Skeletal muscle tissue (tissue), 4 donors: ENCODE results near the gene KCNF1. TPM values are rescaled to one million over a fixed set of nuclear protein-coding genes. Genes with fewer than 3 reads are reported as not detected.

Experiments used
- H3K27ac ChIP-seq: one replicate; pipeline ENCODE4 v1.7.0; 2013; ENCODE audit warnings: mild to moderate bottlenecking, low read depth, low read length, inconsistent platforms
- H3K27me3 ChIP-seq, 3 donors: one replicate each; pipeline ENCODE4 v1.7.0; 2013; ENCODE audit warnings: low read length in 3 of 3; ENCODE audit not compliant: control insufficient read depth in 3 of 3, insufficient read depth in 3 of 3
- H3K36me3 ChIP-seq, 3 donors: one replicate each; pipeline ENCODE4 v1.7.0; 2013; ENCODE audit warnings: low read length in 3 of 3; ENCODE audit not compliant: control insufficient read depth in 3 of 3, insufficient read depth in 3 of 3
- H3K4me1 ChIP-seq, 3 donors: one replicate each; pipeline ENCODE4 v1.7.0; 2013; ENCODE audit warnings: low read length in 3 of 3, mild to moderate bottlenecking in 3 of 3; ENCODE audit not compliant: control insufficient read depth in 3 of 3, insufficient read depth in 3 of 3
- H3K4me3 ChIP-seq, 3 donors: one replicate each; pipeline ENCODE4 v1.7.0; 2013; ENCODE audit warnings: low read length in 3 of 3
- H3K9ac ChIP-seq, 3 donors: one replicate each; pipeline ENCODE4 v1.7.0; 2013; ENCODE audit warnings: low read length in 3 of 3, mild to moderate bottlenecking in 3 of 3, moderate library complexity in 2 of 3, low read depth in 1 of 3
- H3K9me3 ChIP-seq, 3 donors: one replicate each; pipeline ENCODE4 v1.7.0; 2013; ENCODE audit warnings: low read length in 3 of 3; ENCODE audit not compliant: control insufficient read depth in 3 of 3
- total RNA-seq: library from RNA; depleted of rRNA; stranded (reverse); fragments of >200 nt; gene quantifications from one replicate; pipeline ENCODE4 v1.2.3, GENCODE V29; 2014
- donor health status: Osteomylitis.

KCNF1 gene
- total RNA-seq = 1.6 TPM

GRCh38 chr2:10911291-10912075, at the start of gene KCNF1:
Gene KCNF1, plus strand, starts transcription at chr2:10911934. Its CDS starts 493 bp downstream, at chr2:10912427.
- Histone ChIP-seq H3K36me3 (no peaks in the 10 kb centered on the region), H3K4me1 (peaks cover 0 to 14% (median 7%) of the 10 kb centered on the region in 3 donors), H3K27ac (no peak within 1 kb of the TSS), H3K9ac (no peak within 1 kb of the TSS), H3K27me3 (peaks cover 46 to 53% (median 47%) of the 10 kb centered on the region in 3 donors), H3K9me3 (no peaks in the 10 kb centered on the region), H3K4me3 (peak within 1 kb of the TSS in 1 of 3 donors; percentile 29)

GRCh38 chr2:10862330-10862729, 49.4 kb upstream of the KCNF1 start:
- no peaks in the 10 kb centered on the region for H3K36me3 ChIP-seq
- no peak overlapping the region for H3K27ac ChIP-seq
- H3K4me1 ChIP-seq = peaks cover 8 to 29% (median 19%) of the 10 kb centered on the region in 3 donors
- H3K9me3 ChIP-seq = peaks cover 0 to 2% (median 0%) of the 10 kb centered on the region in 3 donors
- H3K4me3 ChIP-seq = no peak overlapping the region
- H3K27me3 ChIP-seq = peaks cover 0 to 12% (median 0%) of the 10 kb centered on the region in 3 donors
- H3K9ac ChIP-seq = no peak overlapping the region

- Histone ChIP-seq H3K4me3 (no peak overlapping the region), H3K4me1 (peaks cover 8 to 34% (median 24%) of the 10 kb centered on the region in 3 donors), H3K36me3 (no peaks in the 10 kb centered on the region), H3K9me3 (peaks cover 0 to 2% (median 0%) of the 10 kb centered on the region in 3 donors), H3K27me3 (peaks cover 0 to 12% (median 0%) of the 10 kb centered on the region in 3 donors), H3K9ac (no peak overlapping the region), H3K27ac (no peak overlapping the region)
Observed at GRCh38 chr2:10863047-10863446, 48.7 kb upstream of the KCNF1 start.

- Histone ChIP-seq H3K4me1 (peaks cover 14 to 42% (median 30%) of the 10 kb centered on the region in 3 donors), H3K27ac (no peak overlapping the region), H3K4me3 (no peak overlapping the region), H3K36me3 (no peaks in the 10 kb centered on the region), H3K9ac (no peak overlapping the region), H3K9me3 (peaks cover 0 to 2% (median 0%) of the 10 kb centered on the region in 3 donors), H3K27me3 (peaks cover 0 to 12% (median 0%) of the 10 kb centered on the region in 3 donors)
Observed at GRCh38 chr2:10863837-10864236, 47.9 kb upstream of the KCNF1 start.

- Histone ChIP-seq H3K4me1 (peaks cover 18 to 46% (median 34%) of the 10 kb centered on the region in 3 donors), H3K9me3 (peaks cover 0 to 2% (median 0%) of the 10 kb centered on the region in 3 donors), H3K4me3 (no peak overlapping the region), H3K27me3 (peaks cover 0 to 12% (median 0%) of the 10 kb centered on the region in 3 donors), H3K9ac (no peak overlapping the region), H3K36me3 (no peaks in the 10 kb centered on the region), H3K27ac (peak overlapping the region; percentile 67)
Observed at GRCh38 chr2:10864251-10864650, 47.5 kb upstream of the KCNF1 start.

GRCh38 chr2:10864861-10865636, 46.7 kb upstream of the KCNF1 start:
- peak overlapping the region; percentile 67 for H3K27ac ChIP-seq
- H3K4me3 ChIP-seq = peak overlapping the region in 2 of 3 donors; percentile 4 to 49
- H3K36me3 ChIP-seq = no peaks in the 10 kb centered on the region
- H3K9ac ChIP-seq = peak overlapping the region in 2 of 3 donors; percentile 26 to 54
- peaks cover 0 to 2% (median 0%) of the 10 kb centered on the region in 3 donors for H3K9me3 ChIP-seq
- H3K27me3 ChIP-seq = peaks cover 0 to 12% (median 0%) of the 10 kb centered on the region in 3 donors
- peaks cover 19 to 53% (median 38%) of the 10 kb centered on the region in 3 donors for H3K4me1 ChIP-seq

GRCh38 chr2:10865841-10866240, 45.9 kb upstream of the KCNF1 start:
- H3K9me3 ChIP-seq = peaks cover 0 to 2% (median 0%) of the 10 kb centered on the region in 3 donors
- peaks cover 19 to 53% (median 38%) of the 10 kb centered on the region in 3 donors for H3K4me1 ChIP-seq
- H3K9ac ChIP-seq = no peak overlapping the region
- H3K27ac ChIP-seq = peak overlapping the region; percentile 67
- no peak overlapping the region for H3K4me3 ChIP-seq
- H3K36me3 ChIP-seq = no peaks in the 10 kb centered on the region
- peaks cover 0 to 12% (median 0%) of the 10 kb centered on the region in 3 donors for H3K27me3 ChIP-seq

- peaks cover 20 to 55% (median 39%) of the 10 kb centered on the region in 3 donors for H3K4me1 ChIP-seq
- H3K9me3 ChIP-seq = peaks cover 0 to 2% (median 0%) of the 10 kb centered on the region in 3 donors
- H3K27ac ChIP-seq = peak overlapping the region; percentile 60
- H3K27me3 ChIP-seq = peaks cover 0 to 5% (median 0%) of the 10 kb centered on the region in 3 donors
- no peaks in the 10 kb centered on the region for H3K36me3 ChIP-seq
- peak overlapping the region in 1 of 3 donors; percentile 51 for H3K9ac ChIP-seq
- H3K4me3 ChIP-seq = no peak overlapping the region
Observed at GRCh38 chr2:10867692-10868420, 43.9 kb upstream of the KCNF1 start.
